ENCODE results near the gene SMC2.

- TF ChIP-seq CTCF (conservative IDR thresholded peaks at IDR 0.05 in 1 of 2, IDR thresholded peaks at IDR 0.05 in 1 of 2; ENCODE audit: extremely low read depth in 1 of 2, insufficient read depth in 1 of 2, low read depth in 1 of 2, low read length in 2 of 2): no peak
- TF ChIP-seq EZH2 (IDR thresholded peaks at IDR 0.05; ENCODE audit: borderline replicate concordance, low read length): no peak
These were observed 8.6 kb upstream of the SMC2 start for GRCh38 chr9:104085525-104085924.
